ENCODE data around the gene ODAD3.
"Not testable (repeated sequence)": the region's sequence is repeated elsewhere in the genome, so short reads cannot be mapped to it uniquely, and the experiment has no call there.

ODAD3 gene

GRCh38 chr19:11461453-11461852 is 26.5 kb upstream of the ODAD3 start:
- no peak for DNase-seq

- DNase-seq, result no peak
Observed at GRCh38 chr19:11460207-11460606, 25.3 kb upstream of the ODAD3 start.

- not testable (repeated sequence) for DNase-seq
Observed at GRCh38 chr19:11458912-11459311, 24.0 kb upstream of the ODAD3 start.

GRCh38 chr19:11458236-11458900 is 23.4 kb upstream of the ODAD3 start:
- DNase-seq, result no peak

GRCh38 chr19:11457831-11458230 is 22.9 kb upstream of the ODAD3 start:
- DNase-seq, result no peak

- no peak for DNase-seq
Observed at GRCh38 chr19:11457115-11457514, 22.2 kb upstream of the ODAD3 start.

GRCh38 chr19:11456659-11457058 is 21.7 kb upstream of the ODAD3 start:
- no peak for DNase-seq

GRCh38 chr19:11455233-11455554 is 20.3 kb upstream of the ODAD3 start:
- not testable (repeated sequence) for DNase-seq

- DNase-seq, result no peak
Observed at GRCh38 chr19:11453468-11454341, 18.8 kb upstream of the ODAD3 start.

GRCh38 chr19:11452620-11453310 is 17.8 kb upstream of the ODAD3 start:
- DNase-seq, result peak; percentile 41

- DNase-seq, result peak; percentile 54
Observed at GRCh38 chr19:11451871-11452619, 17.1 kb upstream of the ODAD3 start.

- DNase-seq, result no peak
Observed at GRCh38 chr19:11451327-11451870, 16.5 kb upstream of the ODAD3 start.

GRCh38 chr19:11450570-11451326 is 15.8 kb upstream of the ODAD3 start:
- DNase-seq, result no peak

- no peak for DNase-seq
Observed at GRCh38 chr19:11448923-11449554, 14.1 kb upstream of the ODAD3 start.

GRCh38 chr19:11448410-11448809 is 13.5 kb upstream of the ODAD3 start:
- no peak for DNase-seq

GRCh38 chr19:11447347-11448262 is 12.7 kb upstream of the ODAD3 start:
- no peak for DNase-seq

- DNase-seq, result peak; percentile 39
Observed at GRCh38 chr19:11446652-11447301, 11.9 kb upstream of the ODAD3 start.

- DNase-seq, result no peak
Observed at GRCh38 chr19:11446271-11446651, 11.3 kb upstream of the ODAD3 start.

- DNase-seq, result no peak
Observed at GRCh38 chr19:11445141-11445540, 10.2 kb upstream of the ODAD3 start.

Data from right kidney (tissue), 1 donor.